Embryonic facial prominence (tissue), 1 donor: ENCODE results near the gene MAS1.
A peak's percentile ranks its signal among the peaks of the same experiment; 100 is the strongest.
"Not testable (repeated sequence)": the region's sequence is repeated elsewhere in the genome, so short reads cannot be mapped to it uniquely, and the experiment has no call there.

Source experiments
- DNase-seq: peaks from one replicate; pipeline ENCODE4 v3.0.0-alpha.2; 2016; ENCODE audit errors: extremely low spot score

MAS1 gene

DNA sequence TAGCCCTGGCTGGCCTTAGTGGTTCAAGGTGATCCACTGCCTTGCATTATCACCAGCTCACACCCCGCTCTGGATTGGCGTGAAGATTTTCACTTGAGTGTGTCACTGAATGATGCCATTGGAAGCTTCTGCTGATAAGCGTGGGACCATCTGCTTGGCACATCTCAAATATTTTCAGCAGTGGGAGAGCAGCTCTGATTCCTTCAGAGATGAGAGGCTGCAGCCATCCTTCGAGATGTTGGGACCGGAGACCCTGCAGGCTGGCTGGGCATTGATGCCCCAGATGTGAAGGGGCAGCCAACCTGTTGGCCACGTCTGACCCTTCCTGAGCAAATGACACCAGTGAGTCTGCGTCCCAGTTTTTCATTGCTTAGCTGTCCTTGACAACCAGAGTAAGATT is at the start of gene MAS1:
Gene MAS1, plus strand, starts transcription at position 197 of the 400 bp plus-strand sequence. CDS start 15,968 bp downstream, outside the sequence.
- no peak for DNase-seq

DNA sequence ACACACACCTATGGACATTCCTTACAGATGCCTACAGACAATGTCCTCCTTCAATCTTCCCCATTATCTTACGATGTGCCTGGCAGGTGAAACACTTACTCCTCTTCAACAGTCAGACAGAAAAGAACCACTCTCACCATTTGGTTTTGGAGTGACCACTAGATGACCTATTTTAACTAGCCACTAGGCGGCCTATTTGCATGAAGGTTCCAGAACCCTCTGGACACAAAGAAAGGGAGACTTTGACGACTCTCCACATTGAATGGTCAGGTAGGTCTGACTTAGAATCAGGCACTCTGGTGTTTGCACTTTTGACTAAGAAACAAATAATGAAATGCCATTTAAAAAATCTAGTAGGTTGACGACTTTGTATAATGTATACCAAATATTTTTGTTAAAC is 48.8 kb upstream of the MAS1 start:
- DNase-seq: no peak

DNA sequence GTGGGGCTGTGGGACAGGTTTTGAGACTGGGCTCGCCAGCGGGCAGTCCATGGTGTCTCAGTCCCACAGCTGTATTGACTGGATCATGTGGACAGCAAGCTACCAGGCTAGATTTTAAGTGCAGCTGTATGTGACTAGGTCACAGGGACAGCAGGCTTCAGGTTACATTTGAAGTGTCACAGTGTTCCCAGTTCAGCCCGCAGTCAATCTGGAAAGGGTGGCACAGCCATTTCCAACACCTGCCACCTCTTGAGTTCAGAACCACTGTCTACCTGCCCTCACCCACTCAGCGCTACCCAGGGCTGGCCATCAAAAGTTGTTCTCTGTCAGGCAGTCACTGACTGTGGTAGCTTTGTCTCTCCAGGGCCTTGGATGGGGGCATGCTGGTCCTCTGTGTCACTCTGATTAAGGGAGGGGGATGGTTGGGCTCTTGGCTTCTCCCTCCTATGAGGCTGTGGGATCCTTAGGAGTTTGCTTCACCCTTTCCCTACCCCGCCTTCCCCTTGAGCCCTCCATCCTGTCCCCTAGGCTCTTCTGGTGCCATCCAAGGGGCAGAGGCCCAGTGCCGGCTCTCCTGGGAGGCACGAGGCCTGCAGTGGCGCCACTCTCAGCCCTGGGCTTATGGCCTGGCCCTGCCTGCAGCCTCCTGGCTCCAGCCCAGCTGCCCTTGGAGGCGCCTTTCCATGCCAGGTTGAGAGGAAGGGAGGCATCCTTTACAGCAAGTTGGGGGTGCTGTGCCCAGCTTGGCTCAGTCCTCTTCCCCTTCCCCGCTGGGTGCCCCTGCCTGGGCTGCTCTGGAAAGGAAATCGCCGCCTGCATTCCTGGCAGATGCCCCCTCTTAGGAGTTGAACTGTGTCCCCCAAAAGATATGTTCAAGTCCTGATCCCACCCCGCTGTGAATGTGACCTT is 45.8 kb upstream of the MAS1 start:
- DNase-seq: no peak

DNA sequence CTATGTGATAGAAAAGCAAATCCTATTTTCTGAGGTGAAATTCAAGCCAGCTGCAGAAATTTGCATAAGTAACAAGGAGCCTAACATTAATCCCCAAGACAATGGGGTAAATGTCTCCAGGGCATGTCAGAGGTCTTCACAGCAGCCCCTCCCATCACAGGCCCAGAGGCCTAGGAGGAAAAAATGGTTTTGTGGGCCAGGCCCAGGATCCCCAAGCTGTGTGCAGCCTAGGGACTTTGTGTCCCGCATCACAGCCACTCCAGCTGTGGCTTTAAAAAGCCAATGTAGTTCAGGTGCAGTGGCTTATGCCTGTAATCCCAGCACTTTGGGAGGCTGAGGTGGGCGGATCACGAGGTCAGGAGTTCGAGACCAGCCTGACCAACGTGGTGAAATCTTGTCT is 42.2 kb upstream of the MAS1 start:
- not testable (repeated sequence) for DNase-seq

DNA sequence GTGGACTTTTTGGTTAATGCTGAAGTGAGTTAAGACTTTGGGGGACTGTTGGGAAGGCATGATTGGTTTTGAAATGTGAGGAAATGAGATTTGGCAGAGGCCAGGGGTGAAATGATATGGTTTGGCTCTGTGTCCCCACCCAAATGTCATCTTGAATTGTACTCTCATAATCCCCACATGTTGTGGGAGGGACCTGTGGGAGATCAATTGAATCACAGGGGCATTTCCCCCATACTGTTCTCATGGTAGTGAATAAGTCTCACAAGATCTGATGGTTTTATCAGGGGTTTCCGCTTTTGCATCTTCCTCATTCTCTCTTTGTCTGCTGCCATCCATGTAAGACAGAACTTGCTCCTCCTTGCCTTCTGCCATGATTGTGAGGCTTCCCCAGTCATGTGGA is 40.9 kb upstream of the MAS1 start:
- DNase-seq: not testable (repeated sequence)

DNA sequence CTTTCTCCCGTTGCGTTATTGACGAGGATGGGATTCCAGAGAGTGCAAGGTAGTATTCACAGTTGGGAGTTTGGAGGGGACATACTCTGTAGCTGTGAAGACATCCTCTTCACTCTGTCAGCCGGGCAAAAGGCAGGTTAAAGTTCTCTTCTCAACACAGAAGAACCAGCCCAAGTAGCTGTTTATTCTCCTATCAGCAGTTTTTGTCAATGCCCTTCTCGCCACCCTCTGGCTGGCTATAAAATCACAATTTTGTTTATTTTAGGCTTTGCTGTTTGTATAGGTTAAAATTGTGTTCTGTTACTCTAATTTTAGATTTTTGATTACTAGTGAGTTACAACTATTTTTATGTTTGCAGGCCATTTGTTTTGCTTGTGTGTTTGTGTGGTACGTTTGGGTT is 37.9 kb upstream of the MAS1 start:
- no peak for DNase-seq

DNA sequence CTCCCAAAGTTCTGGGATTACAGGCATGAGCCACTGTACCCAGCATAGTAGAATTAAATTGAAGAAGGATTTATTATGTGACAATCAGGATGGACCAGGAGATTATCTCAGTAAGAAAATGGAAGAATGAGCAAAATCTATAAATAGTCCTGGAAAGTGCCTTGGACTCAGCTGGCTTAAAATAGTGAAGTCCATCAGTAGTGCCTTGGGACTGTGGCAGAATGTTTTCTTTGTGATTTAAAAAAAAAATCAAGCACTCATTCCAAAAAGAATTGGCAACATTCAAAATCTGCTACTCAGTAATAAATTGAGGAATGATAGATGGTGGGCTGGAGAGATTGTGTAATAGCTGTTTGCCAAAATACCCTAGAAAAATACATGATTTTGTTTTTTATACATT is 37.0 kb upstream of the MAS1 start:
- DNase-seq: no peak

DNA sequence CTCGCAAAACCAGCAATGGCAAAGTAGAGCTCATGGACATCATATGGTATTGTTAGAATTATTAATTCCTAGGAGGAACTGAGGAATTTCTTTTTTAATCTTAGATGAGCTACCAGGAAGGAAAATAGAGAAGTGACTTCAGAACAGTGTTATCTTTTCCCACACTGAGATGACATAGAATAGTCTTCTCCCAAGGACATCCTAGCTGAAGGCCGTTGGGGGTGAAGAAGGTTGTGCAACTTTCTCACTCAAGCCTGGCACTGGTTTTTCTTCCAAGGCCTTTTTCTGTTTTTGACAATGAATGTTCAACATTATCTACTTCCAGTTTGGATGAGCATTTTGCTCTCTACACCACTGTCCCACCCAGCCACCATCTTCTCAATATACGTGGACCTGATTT is 35.8 kb upstream of the MAS1 start:
- DNase-seq: no peak

DNA sequence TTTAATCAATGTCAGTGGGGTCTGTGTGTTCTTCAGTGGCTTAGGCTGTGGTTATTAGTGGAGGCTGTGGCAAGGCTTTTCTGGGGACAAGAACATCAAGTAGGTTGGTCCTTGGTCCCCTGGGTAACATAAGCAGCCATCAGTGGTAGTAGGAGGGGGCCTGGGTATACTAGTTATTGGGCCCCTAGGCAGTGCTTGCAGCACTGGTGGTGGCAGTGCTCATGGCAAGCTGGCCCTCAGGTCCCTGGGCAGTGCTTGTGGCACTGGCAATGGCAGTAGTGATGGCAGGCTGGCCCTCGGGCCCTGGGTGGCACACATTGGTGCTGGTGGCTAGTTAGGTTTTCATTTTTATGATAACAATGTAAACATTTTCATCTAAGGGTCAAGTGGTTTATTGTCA is 32.5 kb upstream of the MAS1 start:
- DNase-seq: no peak

DNA sequence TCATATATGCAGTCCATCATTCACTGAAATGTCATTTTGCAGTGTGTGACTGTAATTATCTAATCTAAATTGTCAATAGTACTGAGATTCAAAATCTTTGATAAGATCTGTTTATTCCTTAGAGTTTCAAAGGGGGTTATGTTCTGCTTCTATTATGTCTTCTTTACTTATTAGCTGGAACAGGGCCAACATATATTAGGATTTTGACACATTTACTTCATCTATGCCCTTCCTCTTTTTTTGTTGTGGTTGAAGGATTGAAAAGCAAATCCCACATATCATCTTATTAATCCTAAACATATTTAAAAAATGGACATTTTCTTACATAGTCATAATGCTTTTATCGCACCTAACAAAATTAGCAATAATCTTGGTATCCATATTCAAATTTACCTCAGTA is 30.3 kb upstream of the MAS1 start:
- DNase-seq: no peak

DNA sequence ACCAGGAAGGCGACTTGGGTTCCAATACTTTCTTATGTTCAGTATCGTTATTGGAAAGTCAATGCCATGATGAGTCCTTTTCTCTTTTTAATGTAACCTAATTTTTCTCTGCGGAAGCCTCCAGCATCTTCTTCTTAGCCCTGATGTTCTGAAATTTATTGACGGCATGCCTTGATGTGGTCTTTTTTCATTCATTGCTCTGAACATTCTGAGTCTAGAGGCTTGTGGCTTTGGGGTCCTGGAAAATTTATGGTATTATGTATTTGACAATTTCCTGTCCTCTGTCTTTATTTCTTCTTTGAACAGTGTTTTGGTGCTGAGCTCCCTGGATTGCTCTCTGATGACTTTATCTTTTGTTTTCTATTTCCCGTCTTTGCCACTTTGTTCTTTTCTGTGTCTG is 28.7 kb upstream of the MAS1 start:
- DNase-seq: no peak

DNA sequence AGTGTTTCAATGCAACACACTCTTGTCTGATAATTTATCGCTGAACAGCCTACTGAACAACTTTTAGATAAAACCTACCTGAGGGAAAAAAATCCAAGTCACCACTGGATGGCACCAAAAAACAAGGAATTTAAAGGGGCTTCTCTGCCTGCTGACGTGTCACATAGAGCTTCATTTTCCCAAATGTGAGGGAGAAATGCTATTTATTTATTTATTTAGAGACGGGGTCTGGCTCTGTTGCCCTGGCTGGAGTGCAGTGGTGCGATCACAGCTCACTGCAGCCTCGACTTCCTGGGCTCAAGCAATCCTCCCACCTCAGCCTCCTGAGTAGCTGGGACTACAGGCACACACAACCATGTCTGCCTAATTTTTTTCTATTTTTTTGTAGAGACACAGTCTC is 27.4 kb upstream of the MAS1 start:
- DNase-seq: peak; percentile 69

DNA sequence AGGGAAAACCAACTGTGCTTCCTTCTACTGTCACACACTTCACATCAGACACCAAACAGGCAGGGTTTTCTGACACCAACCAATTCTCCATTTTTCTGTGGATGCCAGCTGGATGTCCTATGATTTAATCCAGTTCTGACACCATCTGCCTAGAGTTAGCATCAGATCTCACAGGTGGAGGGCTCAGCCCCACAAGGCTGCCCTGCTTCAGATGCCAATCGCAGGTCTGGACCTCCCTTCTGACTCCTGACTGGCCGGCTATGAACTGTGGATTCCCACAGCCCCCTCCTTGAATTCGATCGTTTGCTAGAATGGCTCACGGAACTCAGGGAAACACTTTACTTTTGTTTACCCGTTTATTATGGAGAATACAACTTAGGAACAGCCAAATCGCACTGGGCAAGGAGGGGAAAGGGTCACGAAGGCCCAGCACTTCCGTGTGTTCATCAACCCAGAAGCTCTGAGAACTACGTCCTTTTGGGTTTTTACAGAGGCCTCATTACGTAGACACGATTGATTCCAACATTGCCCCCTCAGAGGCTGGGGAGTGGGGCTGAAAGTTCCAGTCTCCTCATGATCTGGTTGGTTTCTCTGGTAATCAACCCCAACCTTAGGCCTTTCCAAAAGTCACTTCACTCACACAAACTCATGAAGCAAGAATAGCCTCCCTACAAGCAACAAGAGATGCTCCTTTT is 25.4 kb upstream of the MAS1 start:
- DNase-seq: no peak

DNA sequence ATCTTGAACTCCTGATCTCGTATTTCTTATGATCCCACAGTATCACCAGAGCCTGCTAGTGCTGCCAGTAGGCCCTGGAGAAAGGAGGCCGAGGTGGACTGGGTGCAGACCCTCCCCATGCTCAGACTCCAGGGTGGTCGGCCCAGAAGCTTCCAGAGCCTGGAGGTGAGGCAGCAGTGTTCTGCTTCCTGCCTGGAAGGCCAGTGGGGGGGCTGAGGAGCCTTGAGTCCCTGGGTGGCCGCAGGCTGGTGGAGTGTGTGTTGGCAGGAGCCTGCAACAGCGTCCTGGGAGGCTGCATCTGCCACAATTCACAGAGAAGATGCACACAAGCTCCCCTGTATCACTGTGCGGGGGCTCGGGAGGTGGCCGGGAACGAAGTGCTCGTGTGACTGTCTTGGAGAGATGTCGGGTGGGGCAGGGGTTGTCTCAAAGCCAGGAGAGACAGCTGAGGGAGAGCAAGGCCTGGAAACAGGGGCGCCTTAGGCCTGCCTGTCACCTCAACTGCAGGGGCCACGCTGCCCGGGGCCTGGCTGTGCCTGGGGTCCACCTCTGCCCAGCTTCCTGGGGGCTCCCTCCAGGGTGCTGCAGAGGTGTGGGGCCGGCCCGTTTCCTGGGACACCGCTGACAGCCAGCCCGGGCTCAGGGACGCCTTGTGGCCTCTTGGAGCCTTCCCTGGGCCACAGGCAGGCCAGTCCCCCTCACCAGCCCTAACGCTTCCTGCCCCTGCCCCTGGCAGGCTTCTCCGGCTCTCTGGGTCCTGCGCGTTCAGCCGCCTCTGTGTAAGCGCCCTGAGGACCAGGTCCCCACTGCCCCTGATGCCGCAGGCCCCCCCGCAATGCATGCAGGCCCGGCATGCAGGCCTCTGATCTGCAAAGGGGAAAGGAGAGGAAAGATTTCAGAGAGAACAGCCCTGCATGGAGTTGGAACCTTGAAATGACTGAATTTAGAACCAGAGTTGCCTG is 24.2 kb upstream of the MAS1 start:
- DNase-seq: no peak

DNA sequence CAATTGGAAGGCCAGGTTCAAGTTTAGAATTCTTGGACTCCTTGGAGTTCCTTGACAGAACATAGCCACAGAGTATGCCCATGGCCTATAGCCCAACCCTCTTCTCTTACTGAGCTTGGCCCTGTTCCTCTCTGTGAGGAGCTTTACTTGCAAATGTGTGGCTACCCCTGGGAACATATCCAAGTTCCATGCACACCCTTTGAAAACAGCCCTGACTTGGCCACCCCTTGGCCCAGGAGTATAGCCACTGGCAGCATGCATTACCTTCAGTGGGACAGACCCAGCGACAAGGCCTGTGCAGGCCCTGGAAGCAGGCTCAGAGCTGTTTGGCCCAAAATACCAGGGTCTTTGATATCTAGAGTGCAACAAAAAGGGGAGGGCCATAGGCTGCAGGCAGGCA is 19.5 kb upstream of the MAS1 start:
- no peak for DNase-seq

DNA sequence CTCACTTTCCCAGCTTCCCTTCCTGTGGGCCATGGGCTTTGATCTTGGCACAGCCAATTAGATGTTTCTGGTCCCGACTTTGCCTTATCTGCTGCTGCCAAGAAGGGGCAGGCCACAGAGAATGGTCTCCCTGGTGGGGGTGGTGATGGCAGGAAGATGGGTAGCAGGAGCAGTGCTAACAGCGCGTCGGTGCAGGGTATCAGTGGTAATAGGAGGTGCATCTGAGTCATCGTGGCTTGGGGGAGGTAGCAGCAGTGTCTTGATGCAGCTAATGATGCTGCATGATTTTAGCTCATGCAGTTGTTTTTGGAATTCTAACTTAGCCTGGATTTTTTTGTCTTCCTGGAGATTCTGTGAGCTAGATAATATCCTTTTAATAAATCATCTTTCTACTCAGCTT is 18.9 kb upstream of the MAS1 start:
- DNase-seq: no peak

DNA sequence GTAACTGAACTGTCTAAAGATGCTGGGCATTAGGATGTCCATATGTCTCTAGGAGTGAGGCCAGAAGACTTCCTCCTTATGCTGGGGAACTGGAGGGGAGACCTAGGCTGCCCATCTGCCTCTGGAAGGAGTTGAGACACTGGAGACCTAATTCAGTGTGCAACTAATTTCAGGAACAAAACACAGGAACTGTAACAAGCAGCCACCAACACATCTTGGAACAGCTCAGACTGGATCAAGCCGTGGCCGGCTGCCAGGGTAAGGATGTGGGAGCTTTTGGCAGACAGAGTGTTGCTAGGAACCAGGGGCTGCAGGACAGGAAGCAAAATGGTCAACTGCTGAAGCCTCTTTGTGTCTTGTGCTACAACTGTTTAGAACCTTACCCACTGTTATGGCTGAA is 16.4 kb upstream of the MAS1 start:
- no peak for DNase-seq

DNA sequence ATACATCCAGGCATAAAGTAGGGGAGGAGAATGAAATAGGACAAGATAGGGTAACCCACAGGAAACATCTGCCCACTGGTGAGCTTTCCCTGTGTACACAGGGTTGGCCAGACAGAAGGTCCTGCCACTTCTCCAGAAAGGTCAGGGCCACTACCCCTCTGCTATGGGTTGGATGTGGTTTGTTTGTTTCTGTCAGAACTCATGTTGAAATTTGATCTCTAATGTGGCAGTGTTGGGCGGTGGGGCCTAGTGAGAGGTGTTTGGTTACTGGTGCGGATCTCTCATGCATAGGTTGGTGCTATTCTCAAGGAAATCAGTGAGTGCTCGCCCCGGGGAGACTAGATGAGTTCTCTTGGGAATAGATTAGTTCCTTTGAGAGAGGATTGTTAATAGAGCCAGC is 15.6 kb upstream of the MAS1 start:
- DNase-seq: no peak

DNA sequence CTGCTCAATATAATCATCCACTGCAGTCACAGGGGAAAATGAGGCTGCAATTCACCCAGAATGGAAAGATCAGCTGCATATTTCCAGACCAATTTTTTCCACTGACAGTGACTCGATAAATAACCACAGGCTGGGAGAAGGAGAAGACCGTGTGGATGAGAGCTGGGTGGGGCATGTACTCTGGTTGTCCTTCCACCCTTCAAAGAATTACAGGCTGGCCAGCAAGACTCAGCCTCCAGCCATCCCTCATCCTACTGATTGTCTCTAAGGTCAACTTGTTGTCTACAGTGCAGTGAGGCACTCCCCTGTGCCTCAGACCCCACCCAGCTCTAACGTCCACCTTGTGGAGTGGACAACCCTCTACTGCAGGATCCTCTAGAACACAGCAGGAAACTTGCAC is 14.5 kb upstream of the MAS1 start:
- no peak for DNase-seq

DNA sequence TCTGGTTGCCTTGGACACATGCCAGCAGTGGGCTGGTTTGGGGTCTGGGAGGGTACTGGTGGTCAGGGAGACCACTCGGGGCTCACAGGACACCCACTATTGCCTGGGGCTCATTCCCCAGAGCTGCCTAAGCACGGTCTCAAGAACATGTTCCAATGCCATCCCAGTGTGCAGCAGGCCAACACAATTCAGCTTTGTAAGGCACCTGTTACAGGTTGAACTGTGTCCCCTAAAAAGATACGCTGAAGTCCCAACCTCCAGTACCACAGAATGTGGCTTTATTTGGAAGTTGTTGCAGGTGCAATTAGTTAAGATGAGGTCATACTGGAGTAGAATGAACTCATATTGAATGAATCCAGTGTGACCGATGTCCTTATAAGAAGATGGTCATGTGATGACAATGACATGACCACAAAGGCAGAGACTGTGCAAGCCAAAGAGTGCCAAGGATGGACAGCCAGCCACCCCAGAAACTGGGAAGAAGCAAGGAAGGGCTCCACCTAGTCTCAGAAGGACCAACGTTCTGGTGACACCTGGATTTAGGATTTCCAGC is 13.5 kb upstream of the MAS1 start:
- DNase-seq: no peak

DNA sequence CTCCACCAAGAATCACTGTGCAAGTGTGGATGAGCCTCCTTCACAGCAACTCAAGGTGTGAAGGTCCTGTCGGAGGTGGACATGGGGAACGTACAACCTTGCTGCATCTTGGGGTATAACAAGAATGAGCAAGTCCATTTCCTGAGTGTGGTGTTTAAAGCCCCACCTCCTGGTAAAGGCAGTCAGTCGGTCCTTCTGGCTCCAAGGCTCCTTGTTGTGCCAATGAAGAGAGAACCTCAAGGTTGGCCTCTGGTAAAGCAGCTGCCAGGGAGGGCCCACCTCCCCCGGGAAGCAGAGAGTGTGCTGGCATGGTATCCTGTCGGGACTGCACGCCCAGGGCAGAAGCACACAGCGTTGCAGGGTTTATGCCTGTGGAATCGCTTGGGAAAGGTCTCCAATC is 12.4 kb upstream of the MAS1 start:
- no peak for DNase-seq

DNA sequence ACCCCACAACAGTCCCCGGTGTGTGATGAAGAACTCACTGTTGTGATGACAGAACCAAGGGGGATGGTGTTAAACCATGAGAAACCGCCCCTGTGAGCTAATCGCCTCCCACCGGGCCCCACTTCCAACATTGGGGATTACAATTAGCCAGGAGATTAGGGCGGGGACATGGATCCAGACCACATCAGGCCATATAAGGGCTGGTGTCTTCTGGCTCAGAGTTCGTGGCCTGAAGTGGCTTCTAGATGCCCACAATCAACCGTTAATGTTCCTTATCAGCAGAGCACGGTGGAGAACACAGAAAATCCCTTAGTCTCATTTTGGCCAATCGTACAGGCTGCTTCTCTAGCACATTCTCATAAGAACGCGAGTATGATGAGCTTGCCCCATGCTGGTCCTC is 10.9 kb upstream of the MAS1 start:
- DNase-seq: no peak
